ENCODE measurements around the gene CLDND2. TPM values are rescaled to one million over a fixed set of nuclear protein-coding genes. Genes with fewer than 3 reads are reported as not detected.

The CLDND2 gene
- total and polyA plus RNA-seq, 2 experiments from 2014 or later, result 7.7 TPM; not detected in 1

DNA sequence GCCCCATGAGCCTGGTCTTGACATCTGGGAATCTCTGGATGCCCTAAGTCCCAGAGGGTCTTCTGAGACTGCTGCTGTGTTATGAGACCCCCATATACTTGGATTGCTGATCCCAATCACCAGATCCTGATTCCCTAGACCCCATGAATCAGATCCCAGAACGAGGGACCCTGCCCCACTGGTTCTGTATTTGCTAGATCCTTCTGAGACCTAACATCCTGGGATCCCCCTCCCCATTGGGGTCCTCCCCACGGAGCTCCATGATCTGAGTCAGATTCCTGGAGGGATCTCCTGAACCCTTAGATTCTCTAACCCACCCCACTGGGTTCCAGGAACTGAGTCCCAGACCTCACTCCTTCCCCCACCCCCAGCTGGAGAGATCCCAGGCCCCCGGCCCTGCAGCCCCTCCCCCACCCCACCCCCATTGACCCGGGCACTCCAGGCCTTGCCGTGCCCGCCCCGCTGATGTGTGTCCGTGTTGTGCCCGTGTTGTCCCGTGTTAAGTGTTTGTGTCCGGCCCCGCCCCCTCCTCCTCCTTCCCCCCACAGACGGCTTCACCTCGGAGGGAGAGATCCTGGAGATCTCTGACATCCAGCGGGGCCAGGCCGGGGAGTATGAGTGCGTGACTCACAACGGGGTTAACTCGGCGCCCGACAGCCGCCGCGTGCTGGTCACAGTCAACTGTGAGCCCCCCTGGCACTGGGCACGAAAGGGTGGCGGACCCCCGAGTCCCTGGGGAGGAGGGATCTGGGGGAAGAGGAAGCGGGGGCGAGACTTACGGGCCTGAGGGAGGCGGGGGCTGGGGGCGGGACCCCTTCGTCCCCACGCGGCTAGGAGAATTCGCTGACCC lies 42.4 kb downstream of the CLDND2 start:
- no peak for DNase-seq (ENCODE audit: low spot score)

More for the DNA sequence above, 42.4 kb downstream of the CLDND2 start:
- Mint-ChIP-seq H3K4me3 (peak overlapping the region; percentile 68), H3K27me3 (ENCODE audit: insufficient read depth, low read depth, poor library complexity) (peaks cover 24% of the 10 kb centered on the region), H3K36me3 (ENCODE audit: low read depth) (peaks cover 25% of the 10 kb centered on the region), H3K9me3 (no peaks in the 10 kb centered on the region; the same call in 2 of the 3 replicates), H3K4me1 (peaks cover 18% of the 10 kb centered on the region), H3K27ac (no peak overlapping the region)
- peaks cover 17% of the 10 kb centered on the region for H3K27me3 ChIP-seq (ENCODE audit: insufficient read depth)
- H4K20me1 ChIP-seq (replicated peaks; ENCODE audit: insufficient read depth), result peaks cover 2% of the 10 kb centered on the region; the same call in 1 of the 2 replicates
- peak overlapping the region; percentile 69 for H3K4me3 ChIP-seq
- peak; percentile 4; the same call in 2 of the 3 replicates for ATAC-seq
- peaks cover 10% of the 10 kb centered on the region; the same call in 1 of the 2 replicates for H3K4me1 ChIP-seq (ENCODE audit: insufficient read depth)
- peak overlapping the region; percentile 95 for H3K4me2 ChIP-seq
- no peak overlapping the region for H2AFZ ChIP-seq
- no peaks in the 10 kb centered on the region for H3F3A ChIP-seq (replicated peaks; ENCODE audit: low read depth)
- H3K27ac ChIP-seq (ENCODE audit: low read depth), result no peak overlapping the region
- no peaks in the 10 kb centered on the region for H3K9me2 ChIP-seq (ENCODE audit: insufficient read depth)
- no peaks in the 10 kb centered on the region for H3K79me2 ChIP-seq (replicated peaks; ENCODE audit: insufficient read depth)
- TF ChIP-seq, protein P1, sequence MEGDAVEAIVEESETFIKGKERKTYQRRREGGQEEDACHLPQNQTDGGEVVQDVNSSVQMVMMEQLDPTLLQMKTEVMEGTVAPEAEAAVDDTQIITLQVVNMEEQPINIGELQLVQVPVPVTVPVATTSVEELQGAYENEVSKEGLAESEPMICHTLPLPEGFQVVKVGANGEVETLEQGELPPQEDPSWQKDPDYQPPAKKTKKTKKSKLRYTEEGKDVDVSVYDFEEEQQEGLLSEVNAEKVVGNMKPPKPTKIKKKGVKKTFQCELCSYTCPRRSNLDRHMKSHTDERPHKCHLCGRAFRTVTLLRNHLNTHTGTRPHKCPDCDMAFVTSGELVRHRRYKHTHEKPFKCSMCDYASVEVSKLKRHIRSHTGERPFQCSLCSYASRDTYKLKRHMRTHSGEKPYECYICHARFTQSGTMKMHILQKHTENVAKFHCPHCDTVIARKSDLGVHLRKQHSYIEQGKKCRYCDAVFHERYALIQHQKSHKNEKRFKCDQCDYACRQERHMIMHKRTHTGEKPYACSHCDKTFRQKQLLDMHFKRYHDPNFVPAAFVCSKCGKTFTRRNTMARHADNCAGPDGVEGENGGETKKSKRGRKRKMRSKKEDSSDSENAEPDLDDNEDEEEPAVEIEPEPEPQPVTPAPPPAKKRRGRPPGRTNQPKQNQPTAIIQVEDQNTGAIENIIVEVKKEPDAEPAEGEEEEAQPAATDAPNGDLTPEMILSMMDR (conservative IDR thresholded peaks at IDR 0.05; ENCODE audit: low read depth in 2 of 2), result no peak
- TF ChIP-seq POLR2AphosphoS5 (IDR thresholded peaks at IDR 0.05; ENCODE audit: low read depth) (no peak), EZH2 (IDR thresholded peaks at IDR 0.05; ENCODE audit: low read depth, unreplicated experiment) (no peak), STAT1 (IDR thresholded peaks at IDR 0.05; ENCODE audit: unreplicated experiment) (no peak), ZNF114 (CRISPR knock-in tag; IDR thresholded peaks at IDR 0.05) (no peak), JUNB (IDR thresholded peaks at IDR 0.05; ENCODE audit: unreplicated experiment) (no peak), NANOG (IDR thresholded peaks at IDR 0.05; ENCODE audit: borderline replicate concordance) (no peak), EZH2phosphoT487 (IDR thresholded peaks at IDR 0.05; ENCODE audit: unreplicated experiment) (no peak), CREB1 (CRISPR knock-in tag; IDR thresholded peaks at IDR 0.05; ENCODE audit: low read depth) (no peak), ZNF331 (CRISPR knock-in tag; IDR thresholded peaks at IDR 0.05; ENCODE audit: low read depth) (no peak)
- TF ChIP-seq, protein P2, sequence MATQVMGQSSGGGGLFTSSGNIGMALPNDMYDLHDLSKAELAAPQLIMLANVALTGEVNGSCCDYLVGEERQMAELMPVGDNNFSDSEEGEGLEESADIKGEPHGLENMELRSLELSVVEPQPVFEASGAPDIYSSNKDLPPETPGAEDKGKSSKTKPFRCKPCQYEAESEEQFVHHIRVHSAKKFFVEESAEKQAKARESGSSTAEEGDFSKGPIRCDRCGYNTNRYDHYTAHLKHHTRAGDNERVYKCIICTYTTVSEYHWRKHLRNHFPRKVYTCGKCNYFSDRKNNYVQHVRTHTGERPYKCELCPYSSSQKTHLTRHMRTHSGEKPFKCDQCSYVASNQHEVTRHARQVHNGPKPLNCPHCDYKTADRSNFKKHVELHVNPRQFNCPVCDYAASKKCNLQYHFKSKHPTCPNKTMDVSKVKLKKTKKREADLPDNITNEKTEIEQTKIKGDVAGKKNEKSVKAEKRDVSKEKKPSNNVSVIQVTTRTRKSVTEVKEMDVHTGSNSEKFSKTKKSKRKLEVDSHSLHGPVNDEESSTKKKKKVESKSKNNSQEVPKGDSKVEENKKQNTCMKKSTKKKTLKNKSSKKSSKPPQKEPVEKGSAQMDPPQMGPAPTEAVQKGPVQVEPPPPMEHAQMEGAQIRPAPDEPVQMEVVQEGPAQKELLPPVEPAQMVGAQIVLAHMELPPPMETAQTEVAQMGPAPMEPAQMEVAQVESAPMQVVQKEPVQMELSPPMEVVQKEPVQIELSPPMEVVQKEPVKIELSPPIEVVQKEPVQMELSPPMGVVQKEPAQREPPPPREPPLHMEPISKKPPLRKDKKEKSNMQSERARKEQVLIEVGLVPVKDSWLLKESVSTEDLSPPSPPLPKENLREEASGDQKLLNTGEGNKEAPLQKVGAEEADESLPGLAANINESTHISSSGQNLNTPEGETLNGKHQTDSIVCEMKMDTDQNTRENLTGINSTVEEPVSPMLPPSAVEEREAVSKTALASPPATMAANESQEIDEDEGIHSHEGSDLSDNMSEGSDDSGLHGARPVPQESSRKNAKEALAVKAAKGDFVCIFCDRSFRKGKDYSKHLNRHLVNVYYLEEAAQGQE (IDR thresholded peaks at IDR 0.05; ENCODE audit: unreplicated experiment), result no peak
- TF ChIP-seq, protein P3, sequence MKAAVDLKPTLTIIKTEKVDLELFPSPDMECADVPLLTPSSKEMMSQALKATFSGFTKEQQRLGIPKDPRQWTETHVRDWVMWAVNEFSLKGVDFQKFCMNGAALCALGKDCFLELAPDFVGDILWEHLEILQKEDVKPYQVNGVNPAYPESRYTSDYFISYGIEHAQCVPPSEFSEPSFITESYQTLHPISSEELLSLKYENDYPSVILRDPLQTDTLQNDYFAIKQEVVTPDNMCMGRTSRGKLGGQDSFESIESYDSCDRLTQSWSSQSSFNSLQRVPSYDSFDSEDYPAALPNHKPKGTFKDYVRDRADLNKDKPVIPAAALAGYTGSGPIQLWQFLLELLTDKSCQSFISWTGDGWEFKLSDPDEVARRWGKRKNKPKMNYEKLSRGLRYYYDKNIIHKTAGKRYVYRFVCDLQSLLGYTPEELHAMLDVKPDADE (IDR thresholded peaks at IDR 0.05), result no peak
- TF ChIP-seq, protein P4, sequence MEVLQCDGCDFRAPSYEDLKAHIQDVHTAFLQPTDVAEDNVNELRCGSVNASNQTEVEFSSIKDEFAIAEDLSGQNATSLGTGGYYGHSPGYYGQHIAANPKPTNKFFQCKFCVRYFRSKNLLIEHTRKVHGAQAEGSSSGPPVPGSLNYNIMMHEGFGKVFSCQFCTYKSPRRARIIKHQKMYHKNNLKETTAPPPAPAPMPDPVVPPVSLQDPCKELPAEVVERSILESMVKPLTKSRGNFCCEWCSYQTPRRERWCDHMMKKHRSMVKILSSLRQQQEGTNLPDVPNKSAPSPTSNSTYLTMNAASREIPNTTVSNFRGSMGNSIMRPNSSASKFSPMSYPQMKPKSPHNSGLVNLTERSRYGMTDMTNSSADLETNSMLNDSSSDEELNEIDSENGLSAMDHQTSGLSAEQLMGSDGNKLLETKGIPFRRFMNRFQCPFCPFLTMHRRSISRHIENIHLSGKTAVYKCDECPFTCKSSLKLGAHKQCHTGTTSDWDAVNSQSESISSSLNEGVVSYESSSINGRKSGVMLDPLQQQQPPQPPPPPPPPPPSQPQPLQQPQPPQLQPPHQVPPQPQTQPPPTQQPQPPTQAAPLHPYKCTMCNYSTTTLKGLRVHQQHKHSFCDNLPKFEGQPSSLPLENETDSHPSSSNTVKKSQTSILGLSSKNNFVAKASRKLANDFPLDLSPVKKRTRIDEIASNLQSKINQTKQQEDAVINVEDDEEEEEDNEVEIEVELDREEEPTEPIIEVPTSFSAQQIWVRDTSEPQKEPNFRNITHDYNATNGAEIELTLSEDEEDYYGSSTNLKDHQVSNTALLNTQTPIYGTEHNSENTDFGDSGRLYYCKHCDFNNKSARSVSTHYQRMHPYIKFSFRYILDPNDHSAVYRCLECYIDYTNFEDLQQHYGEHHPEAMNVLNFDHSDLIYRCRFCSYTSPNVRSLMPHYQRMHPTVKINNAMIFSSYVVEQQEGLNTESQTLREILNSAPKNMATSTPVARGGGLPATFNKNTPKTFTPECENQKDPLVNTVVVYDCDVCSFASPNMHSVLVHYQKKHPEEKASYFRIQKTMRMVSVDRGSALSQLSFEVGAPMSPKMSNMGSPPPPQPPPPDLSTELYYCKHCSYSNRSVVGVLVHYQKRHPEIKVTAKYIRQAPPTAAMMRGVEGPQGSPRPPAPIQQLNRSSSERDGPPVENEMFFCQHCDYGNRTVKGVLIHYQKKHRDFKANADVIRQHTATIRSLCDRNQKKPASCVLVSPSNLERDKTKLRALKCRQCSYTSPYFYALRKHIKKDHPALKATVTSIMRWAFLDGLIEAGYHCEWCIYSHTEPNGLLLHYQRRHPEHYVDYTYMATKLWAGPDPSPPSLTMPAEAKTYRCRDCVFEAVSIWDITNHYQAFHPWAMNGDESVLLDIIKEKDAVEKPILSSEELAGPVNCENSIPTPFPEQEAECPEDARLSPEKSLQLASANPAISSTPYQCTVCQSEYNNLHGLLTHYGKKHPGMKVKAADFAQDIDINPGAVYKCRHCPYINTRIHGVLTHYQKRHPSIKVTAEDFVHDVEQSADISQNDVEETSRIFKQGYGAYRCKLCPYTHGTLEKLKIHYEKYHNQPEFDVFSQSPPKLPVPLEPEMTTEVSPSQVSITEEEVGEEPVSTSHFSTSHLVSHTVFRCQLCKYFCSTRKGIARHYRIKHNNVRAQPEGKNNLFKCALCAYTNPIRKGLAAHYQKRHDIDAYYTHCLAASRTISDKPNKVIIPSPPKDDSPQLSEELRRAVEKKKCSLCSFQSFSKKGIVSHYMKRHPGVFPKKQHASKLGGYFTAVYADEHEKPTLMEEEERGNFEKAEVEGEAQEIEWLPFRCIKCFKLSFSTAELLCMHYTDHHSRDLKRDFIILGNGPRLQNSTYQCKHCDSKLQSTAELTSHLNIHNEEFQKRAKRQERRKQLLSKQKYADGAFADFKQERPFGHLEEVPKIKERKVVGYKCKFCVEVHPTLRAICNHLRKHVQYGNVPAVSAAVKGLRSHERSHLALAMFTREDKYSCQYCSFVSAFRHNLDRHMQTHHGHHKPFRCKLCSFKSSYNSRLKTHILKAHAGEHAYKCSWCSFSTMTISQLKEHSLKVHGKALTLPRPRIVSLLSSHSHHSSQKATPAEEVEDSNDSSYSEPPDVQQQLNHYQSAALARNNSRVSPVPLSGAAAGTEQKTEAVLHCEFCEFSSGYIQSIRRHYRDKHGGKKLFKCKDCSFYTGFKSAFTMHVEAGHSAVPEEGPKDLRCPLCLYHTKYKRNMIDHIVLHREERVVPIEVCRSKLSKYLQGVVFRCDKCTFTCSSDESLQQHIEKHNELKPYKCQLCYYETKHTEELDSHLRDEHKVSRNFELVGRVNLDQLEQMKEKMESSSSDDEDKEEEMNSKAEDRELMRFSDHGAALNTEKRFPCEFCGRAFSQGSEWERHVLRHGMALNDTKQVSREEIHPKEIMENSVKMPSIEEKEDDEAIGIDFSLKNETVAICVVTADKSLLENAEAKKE (CRISPR knock-in tag; IDR thresholded peaks at IDR 0.05), result no peak
- 0 out of 2 replicates have a peak, but pooled peaks cover 2% of the 10 kb centered on the region for H3K36me3 ChIP-seq (ENCODE audit: insufficient read depth)

Data from GM23338 (cell line).